Measurements from ENCODE around the gene WTIP. TPM values are rescaled to one million over a fixed set of nuclear protein-coding genes. Genes with fewer than 3 reads are reported as not detected.
"Not testable (repeated sequence)": the region's sequence is repeated elsewhere in the genome, so short reads cannot be mapped to it uniquely, and the experiment has no call there.

WTIP gene
- polyA plus RNA-seq, 1 donor from 2014 or later: not detected

DNA sequence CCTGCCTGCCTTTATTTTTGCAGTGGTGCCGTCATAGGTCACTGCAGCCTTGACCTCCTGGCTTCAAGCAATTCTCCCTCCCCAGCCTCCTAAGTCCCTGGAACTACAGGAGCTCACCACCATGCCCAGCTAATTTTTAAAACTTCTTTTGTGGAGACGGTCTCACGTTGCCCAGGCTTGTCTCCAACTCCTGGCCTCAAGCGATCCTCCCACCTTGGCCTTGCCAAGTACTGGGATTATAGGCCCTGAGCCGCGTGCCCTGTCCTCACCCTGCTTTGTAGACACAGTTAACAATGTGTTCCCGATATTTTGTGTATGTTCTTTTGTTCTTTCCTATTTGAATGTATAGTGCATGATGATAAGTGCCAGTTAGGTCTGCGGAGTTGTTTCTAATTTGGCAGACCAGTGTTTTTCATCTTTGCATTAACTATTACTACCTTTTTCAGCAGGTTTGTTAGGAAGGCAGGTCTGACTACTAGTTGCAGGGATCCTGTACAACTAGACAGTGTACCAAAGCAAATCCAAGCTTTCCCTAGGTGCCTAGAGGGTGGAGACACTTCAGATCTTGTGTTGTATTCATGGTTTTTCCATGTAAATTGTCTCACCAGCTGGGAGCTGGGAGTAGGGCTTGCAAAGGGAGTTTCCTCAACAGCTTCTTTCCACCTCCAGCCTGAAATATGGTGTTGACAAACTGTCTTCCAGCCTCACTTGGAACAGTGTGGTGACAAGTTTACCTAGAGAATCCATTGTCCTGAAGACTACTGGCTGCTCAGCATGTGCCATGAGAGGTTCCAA, 9.5 kb upstream of the WTIP start:
- no peaks in the 10 kb centered on the region for H3K27me3 Mint-ChIP-seq
- H3K36me3 Mint-ChIP-seq: peaks cover 5% of the 10 kb centered on the region
- no peaks in the 10 kb centered on the region for H3K9me3 Mint-ChIP-seq
- no peak overlapping the region for H3K4me3 Mint-ChIP-seq
- peak overlapping the region in 1 of 3 donors; percentile 18 for H3K27ac Mint-ChIP-seq
- no peaks in the 10 kb centered on the region for H3K4me1 Mint-ChIP-seq

DNA sequence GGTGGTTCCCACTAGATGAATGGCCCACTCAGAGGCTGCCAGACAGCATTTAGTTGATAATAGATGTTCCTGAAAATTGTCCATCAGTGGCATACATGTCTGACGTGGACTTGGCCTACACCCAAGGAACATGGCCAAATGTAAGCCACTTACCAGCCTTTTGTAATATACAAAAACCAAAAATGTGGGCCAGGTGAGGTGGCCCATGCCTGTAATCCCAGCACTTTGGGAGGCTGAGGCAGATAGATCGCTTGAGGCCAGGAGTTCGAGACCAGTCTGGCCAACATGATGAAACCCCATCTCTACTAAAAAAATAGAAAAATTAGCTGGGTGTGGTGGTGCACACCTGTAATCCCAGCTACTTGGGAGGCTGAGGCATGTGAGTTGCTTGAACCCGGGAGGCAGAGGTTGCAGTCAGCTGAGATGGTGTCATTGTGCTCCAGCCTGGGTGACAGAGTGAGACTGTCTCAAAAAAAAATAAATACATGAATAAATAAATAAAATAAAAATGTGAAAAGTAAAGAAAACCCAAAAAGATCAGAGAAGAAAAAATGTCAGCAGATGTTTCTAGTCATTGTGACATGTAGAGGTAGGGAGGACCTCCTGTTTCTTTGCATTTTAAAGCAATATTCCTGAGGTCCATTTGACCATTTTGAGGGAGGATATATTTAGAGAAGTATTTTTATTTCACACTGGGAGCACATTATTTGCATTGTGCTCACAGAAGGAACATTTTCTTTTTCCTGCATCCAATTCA, 7.1 kb upstream of the WTIP start:
- Mint-ChIP-seq H3K27me3 (no peaks in the 10 kb centered on the region), H3K27ac (no peak overlapping the region), H3K9me3 (no peaks in the 10 kb centered on the region), H3K36me3 (peaks cover 3% of the 10 kb centered on the region), H3K4me3 (no peak overlapping the region), H3K4me1 (no peaks in the 10 kb centered on the region)

DNA sequence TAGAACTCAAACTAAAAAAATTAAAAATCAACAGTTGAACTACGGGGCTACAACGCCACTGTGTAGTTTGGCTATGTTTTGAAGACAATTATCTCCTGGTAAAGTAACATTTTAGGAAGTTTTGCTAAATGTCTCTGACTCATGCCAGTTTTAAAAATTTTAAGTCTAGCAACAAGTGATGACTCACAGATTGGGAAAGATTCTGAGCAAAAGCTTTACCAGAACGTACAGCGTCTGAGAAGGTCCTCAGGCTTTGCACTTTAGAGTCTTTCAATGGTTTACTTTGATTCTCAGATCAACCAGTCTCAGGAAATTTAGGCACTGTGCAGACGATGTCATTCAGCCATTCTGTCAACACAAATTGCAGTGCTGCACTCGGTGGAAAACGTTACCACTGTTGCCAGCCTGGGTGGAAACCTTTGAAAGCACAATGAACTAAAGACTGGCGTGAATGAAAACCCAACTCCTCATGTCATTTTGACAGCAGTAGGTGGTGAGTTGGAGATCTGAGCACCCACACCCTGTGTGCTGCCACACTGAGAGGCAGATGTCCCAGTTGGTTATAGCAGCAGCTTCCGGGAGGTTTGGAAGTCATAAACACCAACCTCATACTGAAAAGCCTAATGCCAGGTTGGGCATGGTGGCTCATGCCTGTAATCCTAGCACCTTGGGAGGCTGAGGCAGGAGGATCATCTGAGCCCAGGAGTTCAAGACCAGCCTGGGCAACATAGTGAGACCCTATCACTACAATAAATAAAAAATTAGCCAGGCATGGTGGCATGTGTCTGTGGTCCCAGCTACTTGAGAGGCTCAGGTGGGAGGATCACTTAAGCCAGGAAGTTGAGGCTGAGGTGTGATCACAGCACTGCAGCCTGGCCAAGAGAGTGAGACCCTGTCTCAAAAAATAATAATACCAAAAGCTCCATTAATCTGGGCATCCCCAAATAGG, 6.3 kb upstream of the WTIP start:
- Mint-ChIP-seq H3K4me3 (no peak overlapping the region), H3K36me3 (peaks cover 3% of the 10 kb centered on the region), H3K27ac (no peak overlapping the region), H3K27me3 (no peaks in the 10 kb centered on the region), H3K4me1 (no peaks in the 10 kb centered on the region), H3K9me3 (no peaks in the 10 kb centered on the region)

- no peak overlapping the region for H3K4me3 Mint-ChIP-seq
- H3K27me3 Mint-ChIP-seq: peaks cover 5% of the 10 kb centered on the region
- no peak overlapping the region for H3K27ac Mint-ChIP-seq
- H3K9me3 Mint-ChIP-seq: no peaks in the 10 kb centered on the region
- H3K36me3 Mint-ChIP-seq: peaks cover under 1% of the 10 kb centered on the region
- no peaks in the 10 kb centered on the region for H3K4me1 Mint-ChIP-seq
These were observed 5.5 kb upstream of the WTIP start for GRCh38 chr19:34475975-34476594.

- not testable (repeated sequence) for H3K27ac Mint-ChIP-seq, H3K9me3 Mint-ChIP-seq
These were observed 3.1 kb upstream of the WTIP start for GRCh38 chr19:34478496-34478895.

DNA sequence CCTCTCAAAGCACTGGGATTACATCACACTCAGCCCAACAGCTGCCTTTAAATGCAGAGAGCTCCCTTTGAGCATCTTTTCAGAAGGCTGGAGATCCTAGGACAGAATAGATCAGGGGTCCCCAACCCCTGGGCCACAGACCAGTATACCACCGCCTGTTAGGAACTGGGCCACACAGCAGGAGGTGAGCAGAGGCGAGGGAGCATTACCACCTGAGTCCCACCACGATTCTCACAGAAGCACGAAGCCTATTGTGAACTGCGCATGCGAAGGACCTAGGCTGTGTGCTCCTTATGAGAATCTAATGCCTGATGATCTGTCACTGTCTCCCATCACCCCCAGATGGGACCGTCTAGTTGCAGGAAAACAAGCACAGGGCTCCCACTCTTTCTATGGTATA, 2.2 kb upstream of the WTIP start:
- no peak overlapping the region for H3K27ac Mint-ChIP-seq
- peaks cover 24% of the 10 kb centered on the region for H3K27me3 Mint-ChIP-seq
- peaks cover 2% of the 10 kb centered on the region for H3K36me3 Mint-ChIP-seq
- peak overlapping the region in 1 of 4 donors; percentile 57 for H3K4me3 Mint-ChIP-seq
- H3K4me1 Mint-ChIP-seq: no peaks in the 10 kb centered on the region
- no peaks in the 10 kb centered on the region for H3K9me3 Mint-ChIP-seq

More at GRCh38 chr19:34478496-34478895, 3.1 kb upstream of the WTIP start:
- H3K36me3 Mint-ChIP-seq, H3K4me1 Mint-ChIP-seq, H3K4me3 Mint-ChIP-seq: not testable (repeated sequence)
- peaks cover 17% of the 10 kb centered on the region for H3K27me3 Mint-ChIP-seq

GRCh38 chr19:34480491-34480890, 1.1 kb upstream of the WTIP start:
- Mint-ChIP-seq H3K27ac (no peak overlapping the region), H3K27me3 (peaks cover 30% of the 10 kb centered on the region)

DNA sequence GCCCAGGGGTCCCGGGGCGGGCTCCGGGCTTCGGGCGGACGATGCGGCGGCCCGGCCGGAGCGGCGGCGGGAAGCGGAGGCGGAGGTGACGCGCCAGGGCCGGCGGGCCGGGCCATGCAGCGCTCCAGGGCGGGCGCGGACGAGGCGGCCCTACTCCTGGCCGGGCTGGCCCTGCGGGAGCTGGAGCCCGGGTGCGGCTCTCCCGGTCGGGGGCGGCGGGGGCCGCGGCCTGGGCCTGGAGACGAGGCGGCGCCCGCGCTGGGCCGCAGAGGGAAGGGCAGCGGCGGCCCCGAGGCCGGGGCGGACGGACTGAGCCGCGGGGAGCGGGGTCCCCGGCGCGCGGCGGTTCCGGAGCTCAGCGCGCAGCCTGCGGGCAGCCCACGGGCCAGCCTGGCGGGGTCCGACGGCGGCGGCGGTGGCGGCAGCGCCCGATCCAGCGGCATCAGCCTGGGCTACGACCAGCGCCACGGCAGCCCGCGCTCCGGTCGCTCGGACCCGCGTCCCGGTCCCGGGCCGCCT, 362 bp downstream of the WTIP start:
- Mint-ChIP-seq H3K9me3 (no peaks in the 10 kb centered on the region), H3K27me3 (peaks cover 38% of the 10 kb centered on the region), H3K27ac (no peak overlapping the region), H3K4me3 (no peak overlapping the region), H3K36me3 (peaks cover 2% of the 10 kb centered on the region), H3K4me1 (no peaks in the 10 kb centered on the region)

More at GRCh38 chr19:34480491-34480890, 1.1 kb upstream of the WTIP start:
- Mint-ChIP-seq H3K36me3 (peaks cover 2% of the 10 kb centered on the region), H3K9me3 (no peaks in the 10 kb centered on the region), H3K4me3 (peak overlapping the region in 1 of 4 donors; percentile 32), H3K4me1 (no peaks in the 10 kb centered on the region)

- H3K9me3 Mint-ChIP-seq: no peaks in the 10 kb centered on the region
- peak overlapping the region in 1 of 4 donors; percentile 67 for H3K4me3 Mint-ChIP-seq
These were observed 1.1 kb downstream of the WTIP start for GRCh38 chr19:34482380-34483250.

DNA sequence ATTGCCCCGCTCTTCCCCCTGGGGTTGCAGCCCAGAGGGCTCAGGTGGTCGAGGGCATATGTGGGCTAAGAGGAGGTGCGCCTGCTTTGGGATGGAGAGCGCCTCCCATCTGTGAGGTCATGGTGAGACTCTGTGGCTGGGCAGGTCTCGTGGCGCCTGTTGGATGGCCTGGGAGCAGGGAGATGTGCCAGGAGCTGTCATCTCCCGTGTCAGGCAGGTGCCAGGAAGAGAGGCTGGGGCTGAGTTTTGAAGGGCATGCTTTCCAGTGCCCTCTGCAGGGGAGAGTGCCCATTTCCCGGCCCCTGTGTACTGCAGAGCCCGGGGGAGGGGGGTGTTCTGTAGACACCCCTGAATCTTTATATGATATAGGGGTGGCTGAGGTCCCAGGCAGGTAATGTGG, 2.8 kb downstream of the WTIP start:
- Mint-ChIP-seq H3K27ac (peak overlapping the region in 1 of 3 donors; percentile 62), H3K36me3 (peaks cover 2% of the 10 kb centered on the region), H3K4me1 (no peaks in the 10 kb centered on the region), H3K4me3 (no peak overlapping the region), H3K9me3 (no peaks in the 10 kb centered on the region), H3K27me3 (peaks cover 43% of the 10 kb centered on the region)

More at GRCh38 chr19:34482380-34483250, 1.1 kb downstream of the WTIP start:
- Mint-ChIP-seq H3K27me3 (peaks cover 41% of the 10 kb centered on the region), H3K4me1 (no peaks in the 10 kb centered on the region), H3K36me3 (peaks cover 2% of the 10 kb centered on the region), H3K27ac (no peak overlapping the region)

GRCh38 chr19:34485831-34486230, 4.3 kb downstream of the WTIP start:
- H3K27me3 Mint-ChIP-seq: peaks cover 40% of the 10 kb centered on the region
- peaks cover 0 to 2% (median 0%) of the 10 kb centered on the region in 3 donors for H3K9me3 Mint-ChIP-seq
- H3K27ac Mint-ChIP-seq: no peak overlapping the region
- H3K4me1 Mint-ChIP-seq: no peaks in the 10 kb centered on the region
- peaks cover 2% of the 10 kb centered on the region for H3K36me3 Mint-ChIP-seq
- H3K4me3 Mint-ChIP-seq: no peak overlapping the region

- H3K27ac Mint-ChIP-seq: peak overlapping the region in 1 of 3 donors; percentile 43
These were observed 6.1 kb downstream of the WTIP start for GRCh38 chr19:34487651-34488051.

GRCh38 chr19:34489175-34489574, 7.6 kb downstream of the WTIP start:
- peaks cover 0 to 2% (median 0%) of the 10 kb centered on the region in 3 donors for H3K9me3 Mint-ChIP-seq
- H3K27ac Mint-ChIP-seq: no peak overlapping the region
- H3K4me3 Mint-ChIP-seq: no peak overlapping the region
- H3K27me3 Mint-ChIP-seq: peaks cover 21% of the 10 kb centered on the region
- H3K4me1 Mint-ChIP-seq: no peaks in the 10 kb centered on the region
- H3K36me3 Mint-ChIP-seq: peaks cover 2% of the 10 kb centered on the region

More at GRCh38 chr19:34487651-34488051, 6.1 kb downstream of the WTIP start:
- Mint-ChIP-seq H3K9me3 (peaks cover 0 to 2% (median 0%) of the 10 kb centered on the region in 3 donors), H3K4me3 (no peak overlapping the region), H3K27me3 (peaks cover 35% of the 10 kb centered on the region), H3K4me1 (no peaks in the 10 kb centered on the region), H3K36me3 (peaks cover 2% of the 10 kb centered on the region)

Data from IgD-negative memory B cell (primary cell).